ENCODE measurements around the gene AUH. TPM values are rescaled to one million over a fixed set of nuclear protein-coding genes. Genes with fewer than 3 reads are reported as not detected.

Gene AUH
- total RNA-seq, 1 experiment from 2014 or later = 21.7 TPM

GRCh38 chr9:91405343-91406077 lies 43.8 kb upstream of the AUH start:
- H4K20me1 ChIP-seq (ENCODE audit: control insufficient read depth, insufficient read depth, insufficient read length) = no peaks in the 10 kb centered on the region
- no peak overlapping the region for H3K4me2 ChIP-seq (ENCODE audit: insufficient read depth, insufficient read length, low read length)
- H3K23ac ChIP-seq (ENCODE audit: insufficient read length, low read depth, low read length) = no peak overlapping the region
- H3K27me3 ChIP-seq (ENCODE audit: insufficient read depth, low read length) = no peaks in the 10 kb centered on the region
- Mint-ChIP-seq H3K36me3 (ENCODE audit: insufficient read depth in 1 of 3, low read depth in 3 of 3) (peaks cover 6 to 27% (median 27%) of the 10 kb centered on the region in 3 experiments; a peak in 5 of 7 replicates), H3K27me3 (ENCODE audit: low read depth) (no peaks in the 10 kb centered on the region), H3K4me3 (no peak overlapping the region), H3K27ac (0 out of 7 replicates have a peak overlapping the region, but pooled peaks of 1 of the 3 experiments have one; percentile 8), H3K4me1 (peaks cover 2 to 12% of the 10 kb centered on the region in 2 experiments; a peak in 2 of 4 replicates), H3K9me3 (no peaks in the 10 kb centered on the region)
- H3K9me3 ChIP-seq (ENCODE audit: control insufficient read depth, low read depth, low read length) = no peaks in the 10 kb centered on the region
- H2BK20ac ChIP-seq (ENCODE audit: low read depth, low read length, poor library complexity, severe bottlenecking) = no peak overlapping the region
- WGBS (ENCODE audit: extremely low coverage, insufficient read length, low lambda C conversion rate) = no CpG with 5 or more reads among the region's 25 CpGs
- H4K5ac ChIP-seq (ENCODE audit: insufficient read length, low read depth, low read length) = no peak overlapping the region
- H3K4me1 ChIP-seq (ENCODE audit: insufficient read depth, low read length) = no peaks in the 10 kb centered on the region
- no peak overlapping the region for H3K14ac ChIP-seq (ENCODE audit: insufficient read depth, low read length)
- no peaks in the 10 kb centered on the region for H3K79me2 ChIP-seq (ENCODE audit: insufficient read depth, low read length)
- no peak overlapping the region for H3K18ac ChIP-seq (ENCODE audit: insufficient read length, low read depth, low read length)
- H3K9ac ChIP-seq (ENCODE audit: extremely low read depth, insufficient read length, low read length) = no peak overlapping the region
- no peak overlapping the region for H2BK5ac ChIP-seq (ENCODE audit: insufficient read length, low read length)
- H3K4ac ChIP-seq (ENCODE audit: low read depth, low read length) = no peak overlapping the region
- no peak overlapping the region for H2BK120ac ChIP-seq (ENCODE audit: low read depth, low read length, poor library complexity, severe bottlenecking)
- no peak overlapping the region for H3K27ac ChIP-seq (ENCODE audit: insufficient read length, low read depth, low read length)
- H3T11ph ChIP-seq (ENCODE audit: low read length) = no peak overlapping the region
- no peaks in the 10 kb centered on the region for H3K79me1 ChIP-seq (ENCODE audit: insufficient read depth, low read depth, low read length, poor library complexity, severe bottlenecking)
- no peak overlapping the region for H2BK12ac ChIP-seq (ENCODE audit: insufficient read length, low read depth, low read length)
- TF ChIP-seq, protein P1, sequence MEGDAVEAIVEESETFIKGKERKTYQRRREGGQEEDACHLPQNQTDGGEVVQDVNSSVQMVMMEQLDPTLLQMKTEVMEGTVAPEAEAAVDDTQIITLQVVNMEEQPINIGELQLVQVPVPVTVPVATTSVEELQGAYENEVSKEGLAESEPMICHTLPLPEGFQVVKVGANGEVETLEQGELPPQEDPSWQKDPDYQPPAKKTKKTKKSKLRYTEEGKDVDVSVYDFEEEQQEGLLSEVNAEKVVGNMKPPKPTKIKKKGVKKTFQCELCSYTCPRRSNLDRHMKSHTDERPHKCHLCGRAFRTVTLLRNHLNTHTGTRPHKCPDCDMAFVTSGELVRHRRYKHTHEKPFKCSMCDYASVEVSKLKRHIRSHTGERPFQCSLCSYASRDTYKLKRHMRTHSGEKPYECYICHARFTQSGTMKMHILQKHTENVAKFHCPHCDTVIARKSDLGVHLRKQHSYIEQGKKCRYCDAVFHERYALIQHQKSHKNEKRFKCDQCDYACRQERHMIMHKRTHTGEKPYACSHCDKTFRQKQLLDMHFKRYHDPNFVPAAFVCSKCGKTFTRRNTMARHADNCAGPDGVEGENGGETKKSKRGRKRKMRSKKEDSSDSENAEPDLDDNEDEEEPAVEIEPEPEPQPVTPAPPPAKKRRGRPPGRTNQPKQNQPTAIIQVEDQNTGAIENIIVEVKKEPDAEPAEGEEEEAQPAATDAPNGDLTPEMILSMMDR (conservative IDR thresholded peaks at IDR 0.05) = no peak
- H3K56ac ChIP-seq (ENCODE audit: insufficient read length, low read depth, low read length) = no peak overlapping the region
- no peak overlapping the region for H4K8ac ChIP-seq (replicated peaks; ENCODE audit: insufficient read length, low read depth, low read length)
- no peak for DNase-seq
- H3K23me2 ChIP-seq (ENCODE audit: insufficient read length, low read depth, low read length, poor library complexity, severe bottlenecking) = no peaks in the 10 kb centered on the region
- H2AFZ ChIP-seq (ENCODE audit: low read length) = no peak overlapping the region
- H4K91ac ChIP-seq (ENCODE audit: insufficient read length, low read depth, low read length) = no peak overlapping the region
- no peak overlapping the region for H2AK5ac ChIP-seq (ENCODE audit: insufficient read length, low read length)
- no peak overlapping the region for H2BK15ac ChIP-seq (ENCODE audit: low read depth, low read length)
